Right hindlimb (tissue), 1 donor: ENCODE data around the gene JAK3.
"Not testable (repeated sequence)": the region's sequence is repeated elsewhere in the genome, so short reads cannot be mapped to it uniquely, and the experiment has no call there.

ENCODE experiments used
- DNase-seq: peaks from one replicate; pipeline ENCODE4 v3.0.0-alpha.2; 2018

The JAK3 gene

GRCh38 chr19:17802137-17802858 lies 45.5 kb downstream of the JAK3 start:
- no peak for DNase-seq

GRCh38 chr19:17798599-17798998 lies 49.2 kb downstream of the JAK3 start:
- not testable (repeated sequence) for DNase-seq

GRCh38 chr19:17797424-17798201 lies 50.2 kb downstream of the JAK3 start:
- DNase-seq, result no peak

- DNase-seq, result no peak
These were observed 50.9 kb downstream of the JAK3 start for GRCh38 chr19:17796838-17797423.

GRCh38 chr19:17796013-17796837 lies 51.6 kb downstream of the JAK3 start:
- no peak for DNase-seq

- DNase-seq, result no peak
These were observed 52.3 kb downstream of the JAK3 start for GRCh38 chr19:17795495-17795856.

GRCh38 chr19:17794731-17795494 lies 52.9 kb downstream of the JAK3 start, which contains the start of gene B3GNT3:
B3GNT3 (plus strand) TSS chr19:17795138; CDS start chr19:17807808, 12,670 bp downstream.
- DNase-seq, result no peak

- no peak for DNase-seq
These were observed 53.4 kb downstream of the JAK3 start for GRCh38 chr19:17794412-17794730.

- no peak for DNase-seq
These were observed 57.6 kb downstream of the JAK3 start for GRCh38 chr19:17790059-17790780.

- DNase-seq, result no peak
These were observed 59.1 kb downstream of the JAK3 start for GRCh38 chr19:17788632-17789031.

- DNase-seq, result no peak
These were observed 60.4 kb downstream of the JAK3 start for GRCh38 chr19:17787274-17787913.

GRCh38 chr19:17784201-17785008 lies 63.4 kb downstream of the JAK3 start:
- peak; percentile 75 for DNase-seq

GRCh38 chr19:17783721-17784120 lies 64.1 kb downstream of the JAK3 start:
- not testable (repeated sequence) for DNase-seq

GRCh38 chr19:17780781-17781180 lies 67.0 kb downstream of the JAK3 start:
- DNase-seq, result no peak

- no peak for DNase-seq
These were observed 68.5 kb downstream of the JAK3 start for GRCh38 chr19:17778968-17779929.

- no peak for DNase-seq
These were observed 69.4 kb downstream of the JAK3 start for GRCh38 chr19:17778251-17778967.

GRCh38 chr19:17777840-17778239 lies 69.9 kb downstream of the JAK3 start:
- DNase-seq, result not testable (repeated sequence)
